Small intestine (tissue), 7 donors: ENCODE results near the gene MARS2. TPM values are rescaled to one million over a fixed set of nuclear protein-coding genes. Genes with fewer than 3 reads are reported as not detected.
"Not testable (repeated sequence)": the region's sequence is repeated elsewhere in the genome, so short reads cannot be mapped to it uniquely, and the experiment has no call there.

Experiments
- DNase-seq, 2 donors: peaks; one replicate each; pipeline versions ENCODE4 v3.0.0 to v3.0.0-alpha.2; 2013
- FAIRE-seq: peaks from 2 replicates; lab custom pipeline; 2012; peaks lifted over from hg19 to GRCh38; lab: Jason Lieb, UNC
- H3K27ac ChIP-seq, 3 donors: one replicate each; pipeline ENCODE4 v1.5.1; 2013; ENCODE audit warnings: low read length in 2 of 3, mild to moderate bottlenecking in 2 of 3, control low read depth in 1 of 3, inconsistent platforms in 1 of 3, low read depth in 1 of 3, moderate library complexity in 1 of 3
- H3K27me3 ChIP-seq, 3 donors: one replicate each; pipeline ENCODE4 v1.6.1; 2013; ENCODE audit warnings: low read length in 3 of 3, inconsistent platforms in 1 of 3; ENCODE audit not compliant: control insufficient read depth in 3 of 3, insufficient read depth in 3 of 3
- H3K36me3 ChIP-seq, 3 donors: one replicate each; pipeline ENCODE4 v1.6.1; 2013; ENCODE audit warnings: low read length in 3 of 3, inconsistent platforms in 1 of 3, low read depth in 1 of 3, mild to moderate bottlenecking in 1 of 3, moderate library complexity in 1 of 3; ENCODE audit not compliant: control insufficient read depth in 3 of 3, insufficient read depth in 2 of 3
- H3K4me1 ChIP-seq, 3 donors: one replicate each; pipeline ENCODE4 v1.6.1; 2013; ENCODE audit warnings: low read length in 2 of 3, inconsistent platforms in 1 of 3, low read depth in 1 of 3, mild to moderate bottlenecking in 1 of 3, moderate library complexity in 1 of 3; ENCODE audit not compliant: control insufficient read depth in 3 of 3, insufficient read depth in 2 of 3
- H3K4me3 ChIP-seq, 3 donors: one replicate each; pipeline ENCODE4 v1.5.1; 2013; ENCODE audit warnings: low read length in 3 of 3, control low read depth in 1 of 3, inconsistent platforms in 1 of 3, low read depth in 1 of 3, mild to moderate bottlenecking in 1 of 3, moderate library complexity in 1 of 3
- H3K9me3 ChIP-seq, 2 donors: one replicate each; pipeline ENCODE4 v1.6.1; 2013; ENCODE audit warnings: low read depth in 1 of 2, low read length in 1 of 2; ENCODE audit not compliant: control insufficient read depth in 2 of 2, insufficient read depth in 1 of 2
- WGBS, 3 donors: extraction: QIAGEN DNeasy Blood & Tissue Kit; methylation state at CpG; one replicate each; pipeline ENCODE4 v1.1.7; 2013; 5-methylcytosine and 5-hydroxymethylcytosine counted together
- polyA plus RNA-seq, 4 donors: library from polyadenylated mRNA; stranded (reverse) in 3 of 4; unstranded in 1 of 4; fragments of 200-250 nt in 3 of 4; fragments of 120-200 nt in 1 of 4; gene quantifications; one replicate each; pipeline versions ENCODE4 v1.2.1 to v1.2.3, GENCODE V29; 2013
- donor health status: healthy with polysubstance abuse.
- donor health status: control.
- donor health status: control.
- donor health status: Bipolar disorder and iron deficiency.
- donor health status: healthy.

Gene MARS2
- polyA plus RNA-seq, 4 donors = 2.7 to 8.3 (median 5.0) TPM

DNA sequence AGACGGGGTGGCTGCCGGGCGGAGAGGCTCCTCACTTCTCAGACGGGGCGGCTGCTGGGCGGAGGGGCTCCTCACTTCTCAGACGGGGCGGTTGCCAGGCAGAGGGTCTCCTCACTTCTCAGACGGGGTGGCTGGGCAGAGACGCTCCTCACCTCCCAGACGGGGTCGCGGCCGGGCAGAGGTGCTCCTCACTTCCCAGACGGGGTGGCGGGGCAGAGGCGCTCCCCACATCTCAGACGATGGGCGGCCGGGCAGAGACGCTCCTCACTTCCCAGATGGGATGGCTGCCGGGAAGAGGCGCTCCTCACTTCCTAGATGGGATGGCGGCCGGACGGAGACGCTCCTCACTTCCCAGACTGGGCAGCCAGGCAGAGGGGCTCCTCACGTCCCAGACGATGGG is 8.6 kb upstream of the MARS2 start:
- DNase-seq, H3K36me3 ChIP-seq, H3K27me3 ChIP-seq, H3K4me3 ChIP-seq, H3K4me1 ChIP-seq, FAIRE-seq, H3K9me3 ChIP-seq, H3K27ac ChIP-seq: not testable (repeated sequence)
- 93 to 100% (median 98%) methylated on average over 4 to 23 of the region's 29 CpGs for WGBS, 3 donors

DNA sequence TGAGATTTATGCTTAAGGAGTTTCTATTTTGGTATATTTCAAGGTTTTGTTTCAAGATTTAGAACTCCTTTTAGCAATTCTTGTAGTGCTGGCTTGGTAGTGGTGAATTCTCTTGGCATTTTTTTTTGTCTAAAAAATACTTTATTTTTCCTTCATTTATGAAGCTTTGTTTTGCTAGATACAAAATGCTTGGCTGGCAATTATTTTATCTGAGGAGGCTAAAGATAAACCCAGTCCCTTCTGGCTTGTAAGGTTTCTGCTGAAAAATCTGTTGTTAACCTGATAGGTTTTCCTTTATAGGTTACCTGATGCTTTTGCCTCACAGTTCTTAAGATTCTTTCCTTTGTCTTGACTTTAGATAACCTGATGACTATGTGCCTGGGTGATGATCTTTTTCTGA is 5.4 kb upstream of the MARS2 start:
- not testable (repeated sequence) for H3K36me3 ChIP-seq, H3K4me3 ChIP-seq, H3K9me3 ChIP-seq, FAIRE-seq, H3K27me3 ChIP-seq, H3K4me1 ChIP-seq, H3K27ac ChIP-seq, DNase-seq

DNA sequence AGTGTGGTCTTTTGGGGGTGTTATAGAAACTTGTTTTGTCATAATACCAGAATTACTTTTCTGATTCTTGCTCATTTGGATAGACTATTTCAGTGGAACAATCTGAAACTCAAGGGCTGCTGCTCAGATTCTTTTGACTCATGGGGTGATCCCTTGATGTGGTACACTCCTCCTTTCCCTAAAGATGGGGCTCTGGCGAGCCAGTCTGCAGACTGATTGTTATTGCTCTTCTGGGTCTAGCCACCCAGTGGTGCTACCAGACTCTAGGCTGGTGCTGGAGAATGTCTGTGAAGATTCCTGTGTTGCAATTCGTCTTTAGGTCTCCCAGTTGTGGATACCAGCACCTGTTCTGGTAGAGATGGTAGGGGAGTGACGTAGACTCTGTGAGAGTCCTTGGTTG is 4.2 kb upstream of the MARS2 start:
- peaks cover 0 to under 1% (median 0%) of the 10 kb centered on the region in 3 donors for H3K4me1 ChIP-seq
- WGBS, 3 donors = 73 to 82% (median 77%) methylated on average over 3 of the region's 3 CpGs
- H3K36me3 ChIP-seq = no peaks in the 10 kb centered on the region
- H3K4me3 ChIP-seq = no peak overlapping the region
- H3K27me3 ChIP-seq = no peaks in the 10 kb centered on the region
- H3K27ac ChIP-seq = no peak overlapping the region
- no peaks in the 10 kb centered on the region for H3K9me3 ChIP-seq
- no peak for DNase-seq
- no peak for FAIRE-seq

DNA sequence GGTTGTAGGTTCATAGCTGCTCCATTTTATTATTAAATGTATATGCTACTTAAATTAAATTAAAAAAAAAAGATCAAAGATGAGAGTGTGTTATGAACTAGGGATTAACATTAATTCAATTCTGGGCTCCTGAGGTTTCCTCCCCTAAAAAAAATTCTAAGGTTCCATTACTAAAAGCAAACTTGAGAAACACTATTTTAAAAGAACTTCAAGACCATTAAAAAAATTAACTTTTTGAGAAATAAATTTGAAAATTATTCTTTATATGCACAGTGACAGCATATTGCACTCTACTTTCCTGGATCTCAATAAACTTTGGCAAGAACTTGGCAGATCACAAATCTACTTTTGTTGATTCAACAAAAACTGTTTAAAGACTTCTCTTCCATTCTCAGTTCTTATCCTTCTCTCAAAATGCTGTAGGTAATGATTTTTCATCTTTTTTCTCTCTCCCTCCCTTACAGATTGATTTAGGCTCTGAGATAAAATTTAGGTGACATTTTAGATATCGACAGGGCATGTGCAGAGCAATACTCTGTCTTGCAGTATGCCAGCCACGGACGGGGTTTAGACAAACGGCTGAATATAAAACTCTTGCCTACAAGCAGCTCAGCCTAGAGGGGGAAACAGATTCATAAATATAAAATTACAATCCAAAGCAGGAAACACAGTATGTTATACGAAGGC is 592 bp upstream of the MARS2 start:
- 0% methylated on average over 5 of the region's 5 CpGs for WGBS, 3 donors
- Histone ChIP-seq H3K4me3 (peak overlapping the region; percentile 42 to 81 (median 65)), H3K36me3 (no peaks in the 10 kb centered on the region), H3K27ac (peak overlapping the region; percentile 52 to 93 (median 86)), H3K27me3 (no peaks in the 10 kb centered on the region), H3K4me1 (peaks cover 0 to 23% (median 10%) of the 10 kb centered on the region in 3 donors), H3K9me3 (no peaks in the 10 kb centered on the region)
- no peak for DNase-seq
- no peak for FAIRE-seq

DNA sequence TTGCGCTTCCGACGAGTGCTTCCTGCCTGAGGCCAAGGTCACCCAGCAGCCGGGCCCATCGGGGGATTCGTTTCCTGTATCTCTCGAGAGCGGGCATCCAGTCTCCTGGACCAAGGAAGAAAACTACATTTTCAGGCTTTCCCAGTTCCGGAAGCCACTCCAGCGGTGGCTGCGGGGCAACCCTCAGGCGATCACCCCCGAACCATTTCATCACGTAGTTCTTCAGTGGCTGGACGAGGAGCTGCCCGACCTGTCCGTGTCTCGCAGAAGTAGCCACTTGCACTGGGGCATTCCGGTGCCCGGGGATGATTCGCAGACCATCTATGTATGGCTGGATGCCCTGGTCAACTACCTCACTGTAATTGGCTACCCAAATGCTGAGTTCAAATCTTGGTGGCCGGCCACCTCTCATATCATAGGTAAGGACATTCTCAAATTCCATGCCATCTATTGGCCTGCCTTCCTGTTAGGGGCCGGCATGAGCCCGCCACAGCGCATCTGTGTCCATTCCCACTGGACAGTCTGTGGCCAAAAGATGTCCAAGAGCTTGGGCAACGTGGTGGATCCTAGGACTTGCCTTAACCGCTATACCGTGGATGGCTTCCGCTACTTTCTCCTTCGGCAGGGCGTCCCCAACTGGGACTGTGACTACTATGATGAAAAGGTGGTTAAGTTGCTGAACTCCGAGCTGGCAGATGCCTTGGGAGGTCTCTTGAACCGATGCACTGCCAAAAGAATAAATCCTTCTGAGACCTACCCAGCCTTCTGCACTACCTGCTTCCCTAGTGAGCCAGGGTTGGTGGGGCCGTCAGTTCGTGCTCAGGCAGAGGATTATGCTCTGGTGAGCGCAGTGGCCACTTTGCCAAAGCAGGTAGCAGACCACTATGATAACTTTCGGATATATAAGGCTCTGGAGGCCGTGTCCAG is 1.0 kb downstream of the MARS2 start:
- H3K9me3 ChIP-seq = no peaks in the 10 kb centered on the region
- DNase-seq (peak in 1 of 2 donors; percentile 17), FAIRE-seq (no peak)
- no peaks in the 10 kb centered on the region for H3K36me3 ChIP-seq
- H3K27ac ChIP-seq = peak overlapping the region in 2 of 3 donors; percentile 76 to 88
- no peaks in the 10 kb centered on the region for H3K27me3 ChIP-seq
- peak overlapping the region; percentile 79 to 83 (median 81) for H3K4me3 ChIP-seq
- peaks cover 0 to 23% (median 10%) of the 10 kb centered on the region in 3 donors for H3K4me1 ChIP-seq
- WGBS, 3 donors = 6 to 11% (median 7%) methylated on average over 38 of the region's 38 CpGs

DNA sequence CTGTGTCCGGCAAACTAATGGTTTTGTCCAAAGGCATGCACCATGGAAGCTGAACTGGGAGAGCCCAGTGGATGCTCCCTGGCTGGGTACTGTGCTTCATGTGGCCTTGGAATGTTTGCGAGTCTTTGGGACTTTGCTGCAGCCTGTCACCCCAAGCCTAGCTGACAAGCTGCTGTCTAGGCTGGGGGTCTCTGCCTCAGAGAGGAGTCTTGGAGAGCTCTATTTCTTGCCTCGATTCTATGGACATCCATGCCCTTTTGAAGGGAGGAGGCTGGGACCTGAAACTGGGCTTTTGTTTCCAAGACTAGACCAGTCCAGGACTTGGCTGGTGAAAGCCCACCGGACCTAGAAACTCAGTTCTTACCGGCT is 1.7 kb downstream of the MARS2 start:
- 27 to 57% (median 30%) methylated on average over 5 of the region's 5 CpGs for WGBS, 3 donors
- FAIRE-seq = no peak
- no peak for DNase-seq

DNA sequence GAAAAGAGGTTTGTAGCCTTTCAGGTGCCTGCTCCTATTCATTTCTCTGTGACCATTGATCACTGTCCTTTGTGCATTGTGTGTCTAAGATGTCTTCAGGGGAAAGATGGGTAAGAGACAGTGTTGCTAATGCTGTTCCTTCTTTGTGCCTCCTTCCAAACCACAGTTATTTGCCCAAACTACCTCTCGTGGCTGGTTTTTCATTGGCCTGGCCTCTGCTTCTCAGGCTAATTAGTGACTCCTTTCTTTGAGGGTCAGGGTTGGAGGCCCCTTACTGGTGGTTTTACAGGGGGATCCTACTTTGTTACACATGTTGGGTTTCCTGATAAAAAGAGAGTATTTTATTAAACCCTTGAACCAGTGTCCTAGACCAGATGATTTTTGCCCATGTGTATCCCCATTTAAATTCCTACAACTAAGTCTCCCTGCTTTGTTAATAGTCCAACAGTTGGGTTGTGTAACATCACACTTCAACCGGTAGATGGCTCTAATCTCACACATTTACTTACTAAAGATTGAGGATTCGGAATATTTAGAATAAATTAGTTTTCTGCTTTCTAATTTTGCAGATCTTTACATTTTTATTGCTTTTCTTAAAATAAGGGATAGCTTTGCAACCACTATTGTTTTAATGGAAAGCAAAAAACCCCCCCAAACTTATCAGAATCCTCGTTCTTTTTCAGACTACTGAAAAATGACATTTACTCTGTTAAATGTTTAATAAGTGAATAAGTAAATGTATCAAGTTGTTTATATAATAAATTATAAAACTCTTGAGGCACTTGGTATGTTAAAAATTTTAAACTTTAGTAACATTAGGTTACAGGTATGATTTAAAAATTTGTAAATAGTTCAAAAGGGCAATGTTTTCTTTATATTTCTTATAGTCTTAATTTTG is 2.4 kb downstream of the MARS2 start:
- no peaks in the 10 kb centered on the region for H3K9me3 ChIP-seq
- H3K36me3 ChIP-seq = no peaks in the 10 kb centered on the region
- H3K4me3 ChIP-seq = peak overlapping the region in 1 of 3 donors; percentile 12
- peaks cover 0 to 23% (median 10%) of the 10 kb centered on the region in 3 donors for H3K4me1 ChIP-seq
- peak; percentile 39 to 45 for DNase-seq
- FAIRE-seq = no peak
- H3K27ac ChIP-seq = no peak overlapping the region
- whole genome bisulfite sequencing, 3 donors = 4 to 9% (median 8%) methylated on average over 4 of the region's 4 CpGs
- no peaks in the 10 kb centered on the region for H3K27me3 ChIP-seq

More for the DNA sequence above, 1.7 kb downstream of the MARS2 start:
- Histone ChIP-seq H3K27ac (no peak overlapping the region), H3K9me3 (no peaks in the 10 kb centered on the region), H3K27me3 (no peaks in the 10 kb centered on the region), H3K36me3 (no peaks in the 10 kb centered on the region), H3K4me1 (peaks cover 0 to 23% (median 10%) of the 10 kb centered on the region in 3 donors), H3K4me3 (peak overlapping the region in 2 of 3 donors; percentile 79 to 81)

DNA sequence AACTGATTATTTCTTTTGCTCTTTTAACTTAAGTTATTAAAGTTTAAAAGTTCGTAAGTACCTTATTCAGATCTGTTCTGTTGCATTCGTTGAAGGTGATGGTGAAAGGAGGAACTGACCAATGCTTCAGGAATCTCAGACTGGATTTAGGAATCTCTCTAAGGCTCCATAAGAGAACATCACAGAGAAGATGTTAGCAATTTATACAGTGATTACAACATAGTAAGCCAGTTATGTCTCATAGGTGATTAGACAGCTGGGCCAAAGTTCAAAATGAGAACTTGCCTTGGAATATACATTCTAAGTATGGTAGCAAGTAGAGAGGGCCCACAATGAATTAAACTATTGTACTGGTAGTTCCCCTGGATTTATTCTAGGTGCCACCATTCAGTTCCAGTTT is 3.2 kb downstream of the MARS2 start:
- no peaks in the 10 kb centered on the region for H3K36me3 ChIP-seq
- H3K9me3 ChIP-seq = no peaks in the 10 kb centered on the region
- no peaks in the 10 kb centered on the region for H3K27me3 ChIP-seq
- no peak for FAIRE-seq
- no peak overlapping the region for H3K27ac ChIP-seq
- peaks cover 0 to 23% (median 10%) of the 10 kb centered on the region in 3 donors for H3K4me1 ChIP-seq
- H3K4me3 ChIP-seq = no peak overlapping the region
- peak; percentile 54 for DNase-seq
- 34 to 52% (median 34%) methylated on average over 2 of the region's 2 CpGs for WGBS, 3 donors
